ENCODE data around the gene SLC16A10.

DNA sequence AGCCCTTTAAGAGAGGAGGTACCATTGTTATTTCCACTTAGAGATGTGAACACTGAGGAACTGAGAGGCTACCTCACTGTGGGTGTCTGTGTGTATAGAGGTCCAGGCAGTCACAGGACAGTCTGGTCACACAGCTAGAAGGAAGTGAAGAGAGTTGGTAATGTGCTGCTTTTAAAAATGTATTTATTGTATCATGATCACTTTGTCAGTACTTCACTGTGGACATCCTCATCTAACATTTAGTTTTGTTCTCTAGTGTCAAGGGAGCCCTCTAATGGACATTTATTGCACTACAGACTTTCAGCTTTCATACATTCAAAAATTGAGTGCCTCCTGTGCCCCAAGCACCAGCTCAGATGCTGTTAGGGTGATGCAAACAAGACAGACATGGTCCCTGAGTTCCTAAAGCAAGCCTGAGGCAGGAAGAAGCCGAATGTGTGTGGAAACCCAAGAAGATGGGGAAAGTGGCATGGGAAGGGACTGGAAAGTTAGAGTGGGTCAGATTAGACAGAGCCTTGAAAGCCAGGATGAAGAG lies 123.0 kb downstream of the SLC16A10 start:
- TF ChIP-seq EZH2 (IDR thresholded peaks at IDR 0.05; ENCODE audit: low read length), result no peak
- peak; percentile 33 to 76 (median 62) for TF ChIP-seq CTCF (optimal IDR thresholded peaks at IDR 0.05 in 1 of 3, IDR thresholded peaks at IDR 0.05 in 1 of 3, conservative IDR thresholded peaks at IDR 0.05 in 1 of 3; ENCODE audit: extremely low read depth in 1 of 3, insufficient read depth in 2 of 3, low read length in 3 of 3)
